NCI-H2171 treated with DMSO at 0.1 percent for 48 hours (cell line): ENCODE measurements around the gene CREBBP.

ENCODE experiments used
- DNase-seq: peaks from one replicate; lab custom pipeline; 2025; lab: John Stamatoyannopoulos, UW

The CREBBP gene

DNA sequence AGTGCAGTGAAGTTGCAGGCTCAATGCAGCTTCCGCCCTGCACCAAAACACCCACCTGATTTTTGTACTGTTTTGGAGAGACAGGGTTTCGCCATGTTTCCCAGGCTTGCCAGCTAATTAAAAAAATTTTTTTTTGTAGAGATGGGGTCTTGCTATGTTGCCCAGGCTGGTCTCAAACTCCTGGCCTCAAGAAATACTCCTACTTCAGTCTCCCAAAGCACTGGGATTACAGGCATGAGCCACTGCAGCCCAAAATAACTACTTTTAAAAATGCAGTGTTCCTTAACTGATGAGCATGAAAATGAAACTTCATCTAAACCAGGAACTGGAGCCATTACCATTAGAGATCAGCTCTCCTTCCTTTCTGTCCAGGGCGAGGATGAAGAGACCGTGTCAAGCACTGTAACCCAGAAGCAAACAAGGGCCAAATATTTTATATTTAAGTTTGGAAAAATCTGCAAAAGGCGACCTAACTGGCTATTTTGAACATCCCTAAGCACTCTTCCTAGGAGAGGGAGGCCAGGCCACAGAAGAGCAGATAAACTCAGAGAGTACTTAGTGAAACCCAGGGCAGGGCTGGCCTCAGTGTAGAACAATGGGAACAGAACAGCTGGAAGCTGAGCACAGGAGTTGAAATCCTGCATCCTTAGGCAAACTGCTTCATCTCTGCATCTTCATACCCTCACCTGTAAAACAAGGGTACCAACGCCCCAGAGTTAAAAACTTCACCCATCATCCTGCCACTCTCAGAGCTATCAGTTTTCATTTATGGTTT lies 24.0 kb downstream of the CREBBP start:
- DNase-seq, result no peak

DNA sequence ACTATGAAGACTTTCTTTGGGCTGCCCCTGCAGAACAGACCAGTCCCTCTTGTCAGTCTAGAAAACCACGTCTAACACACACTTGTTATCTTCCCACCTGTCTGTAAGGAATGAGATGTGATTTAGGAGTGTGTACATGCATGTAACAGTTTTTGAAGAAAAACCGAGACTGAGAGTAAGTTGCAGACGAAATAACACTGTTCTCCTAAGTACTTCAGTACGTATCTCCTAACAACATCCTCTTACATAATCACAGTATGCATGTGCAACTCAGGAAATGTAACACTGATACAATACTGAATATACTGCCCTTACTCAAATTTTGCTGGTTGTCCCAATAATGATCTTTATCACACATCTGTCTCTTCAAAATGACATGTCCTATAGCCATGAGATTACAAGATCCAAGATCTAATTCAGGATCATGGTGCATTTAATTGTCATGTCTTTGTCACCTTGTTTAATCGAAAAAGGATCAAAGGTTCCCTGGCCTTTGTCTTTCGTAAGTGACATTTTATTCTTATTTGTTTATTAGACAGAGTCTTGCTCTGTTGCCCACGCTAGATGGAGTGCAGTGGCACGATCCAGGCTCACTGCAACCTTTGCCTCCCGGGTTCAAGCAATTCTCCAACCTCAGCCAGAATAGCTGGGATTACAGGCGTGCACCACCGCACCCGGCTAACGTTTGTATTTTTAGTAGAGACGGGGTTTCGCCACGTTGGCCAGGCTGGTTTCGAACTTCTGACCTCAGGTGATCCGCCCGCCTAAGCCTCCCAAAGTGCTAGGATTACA lies 25.6 kb downstream of the CREBBP start:
- no peak for DNase-seq

- no peak for DNase-seq
Observed at GRCh38 chr16:3850544-3850899, 30.0 kb downstream of the CREBBP start.

GRCh38 chr16:3849751-3850543 lies 30.6 kb downstream of the CREBBP start:
- no peak for DNase-seq

DNA sequence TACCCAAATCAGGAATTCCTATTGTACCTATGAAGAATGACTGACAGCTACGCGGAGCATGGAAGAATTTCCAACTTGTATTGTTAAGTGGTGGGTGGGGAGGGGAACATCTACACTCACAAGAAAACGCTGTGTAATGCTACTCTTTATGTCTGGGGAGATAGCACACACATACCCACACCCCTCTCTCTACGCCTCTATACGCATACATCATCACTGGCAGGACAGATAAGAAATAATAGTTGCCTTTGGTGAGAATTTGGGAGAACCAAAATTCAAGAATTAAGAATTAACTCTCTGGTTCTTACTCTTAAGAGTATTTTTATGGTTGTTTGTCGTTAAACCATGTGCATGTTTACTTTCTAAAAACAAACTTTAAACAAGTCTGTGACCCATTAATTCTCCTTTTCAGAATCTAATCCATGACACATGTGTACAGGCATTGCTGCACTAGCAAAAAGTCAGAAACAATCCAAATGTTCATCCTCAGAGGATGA lies 33.9 kb downstream of the CREBBP start:
- DNase-seq, result no peak

- no peak for DNase-seq
Observed at GRCh38 chr16:3846087-3846486, 34.4 kb downstream of the CREBBP start.

DNA sequence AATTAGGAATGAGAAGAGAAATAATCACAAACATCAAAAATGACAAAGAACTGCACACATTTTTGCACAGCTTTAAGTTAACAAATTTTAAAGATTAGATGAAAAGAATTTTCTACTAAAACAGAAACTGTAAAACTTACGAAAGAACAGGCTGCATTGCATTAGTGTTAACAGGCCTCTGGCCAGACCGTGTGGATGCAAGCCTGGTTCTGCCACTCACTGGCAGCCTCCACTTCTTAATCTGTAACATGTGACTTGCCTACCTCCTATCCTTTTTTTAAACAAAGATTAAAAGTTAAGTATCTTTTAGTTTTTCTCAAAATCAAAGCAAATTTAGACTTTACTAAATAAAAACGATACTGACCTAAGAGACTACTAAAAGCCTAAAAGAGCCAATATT lies 37.5 kb downstream of the CREBBP start:
- no peak for DNase-seq

DNA sequence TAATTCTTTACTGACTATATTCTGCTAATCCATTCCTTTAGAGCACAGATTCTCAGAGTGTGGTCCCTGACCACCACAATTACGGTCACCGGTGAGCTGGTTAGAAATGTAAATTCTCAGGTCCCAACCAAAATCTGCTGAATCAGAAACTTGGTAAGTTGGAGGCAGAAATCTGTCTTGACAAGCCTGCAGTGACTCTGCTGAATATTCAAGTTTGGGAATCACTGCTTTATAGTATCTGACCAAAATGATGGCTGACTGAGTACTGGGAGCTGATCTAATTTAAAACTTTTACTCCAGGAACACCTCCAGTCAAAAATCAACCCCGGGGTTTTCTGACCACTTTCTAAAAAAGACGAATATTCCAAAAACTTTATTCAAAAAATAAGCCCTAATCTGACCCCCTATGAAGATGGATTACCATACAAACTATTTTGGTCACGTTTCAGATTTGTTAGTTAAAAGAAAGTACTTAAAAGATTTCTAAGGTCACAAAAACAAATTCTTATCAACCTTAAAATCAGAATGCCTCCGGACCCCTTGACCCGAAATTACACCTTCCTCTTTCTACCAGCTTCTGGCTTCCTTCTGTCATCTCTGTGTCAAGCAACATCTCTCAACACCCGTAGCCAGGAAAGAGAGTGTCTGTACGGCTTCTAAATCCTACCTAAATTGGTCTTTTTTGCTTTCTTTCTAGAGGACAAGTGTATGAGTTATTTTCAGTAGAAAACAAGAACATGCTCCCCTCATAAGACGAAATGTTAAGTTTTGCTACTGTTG lies 38.6 kb downstream of the CREBBP start:
- DNase-seq, result no peak

DNA sequence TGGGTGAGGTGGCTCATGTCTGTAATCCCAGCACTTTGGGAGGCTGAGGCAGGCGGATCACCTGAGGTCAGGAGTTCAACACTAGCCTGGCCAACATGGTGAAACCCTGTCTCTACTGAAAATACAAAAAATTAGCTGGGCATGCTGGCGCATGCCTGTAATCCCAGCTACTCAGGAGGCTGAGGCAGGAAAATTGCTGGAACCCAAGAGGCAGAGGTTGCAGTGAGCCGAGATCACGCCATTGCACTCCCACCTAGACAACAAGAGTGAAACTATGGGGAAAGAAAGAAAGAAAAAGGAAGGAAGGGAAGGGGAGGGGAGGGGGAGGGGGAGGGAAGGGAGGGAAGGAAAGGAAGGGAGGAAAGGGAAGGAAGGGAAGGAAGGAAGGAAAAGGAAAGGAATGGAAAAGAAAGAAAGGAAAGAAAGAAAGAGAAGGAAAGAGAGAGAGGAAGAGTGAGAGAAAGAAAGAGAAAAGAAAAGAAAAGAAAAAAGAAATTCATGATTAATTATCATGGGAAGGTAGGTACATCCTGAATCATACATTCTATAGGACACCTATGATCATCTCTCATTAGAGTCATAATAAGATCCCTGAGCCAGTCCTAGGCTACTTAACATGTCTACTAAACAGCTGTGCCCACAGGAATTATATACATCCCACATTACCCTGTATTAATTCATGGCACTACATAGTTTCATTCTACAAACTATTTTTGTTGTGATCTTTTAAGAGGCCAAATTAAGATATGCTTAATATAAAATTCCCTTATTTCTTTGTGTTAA lies 40.9 kb downstream of the CREBBP start:
- peak; percentile 14 for DNase-seq

DNA sequence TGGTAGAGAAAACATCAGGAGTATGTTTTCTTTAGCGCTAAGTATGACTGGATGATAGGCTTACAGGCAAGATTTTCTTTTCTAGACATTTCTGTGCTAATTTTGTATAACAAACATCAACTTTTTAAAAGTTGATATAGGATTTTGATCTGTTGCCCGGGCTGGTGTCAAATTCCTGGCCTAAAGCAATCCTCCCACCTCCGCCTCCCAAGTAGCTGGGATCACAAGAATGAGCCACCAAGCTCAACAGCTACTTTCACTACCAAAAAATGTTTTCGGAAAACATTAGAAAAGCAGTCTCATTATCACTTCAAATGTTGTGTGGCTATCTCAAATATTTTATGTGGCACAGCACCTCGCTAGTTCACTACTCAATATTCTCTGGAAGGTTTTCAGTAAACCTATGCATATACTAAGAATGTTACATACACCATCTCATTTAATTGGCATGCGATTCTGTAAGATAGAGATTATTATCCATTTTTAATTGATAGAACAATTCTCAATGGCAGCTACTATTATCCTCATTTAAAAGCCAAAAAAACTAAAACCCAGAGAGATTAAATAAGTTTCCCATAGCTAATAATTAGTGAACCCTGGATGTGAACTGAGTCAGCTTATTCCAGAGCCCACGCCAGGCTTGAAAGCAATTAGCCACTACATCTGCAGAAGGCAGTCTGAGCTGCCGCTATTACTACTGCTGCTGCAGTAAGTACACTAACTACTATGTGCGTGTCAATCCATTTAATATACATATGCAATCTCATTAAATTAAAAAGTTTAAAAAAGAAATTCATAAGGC lies 41.7 kb downstream of the CREBBP start:
- peak; percentile 30 for DNase-seq

GRCh38 chr16:3837851-3838586 lies 42.5 kb downstream of the CREBBP start:
- no peak for DNase-seq

- DNase-seq, result no peak
Observed at GRCh38 chr16:3836641-3837040, 43.9 kb downstream of the CREBBP start.

DNA sequence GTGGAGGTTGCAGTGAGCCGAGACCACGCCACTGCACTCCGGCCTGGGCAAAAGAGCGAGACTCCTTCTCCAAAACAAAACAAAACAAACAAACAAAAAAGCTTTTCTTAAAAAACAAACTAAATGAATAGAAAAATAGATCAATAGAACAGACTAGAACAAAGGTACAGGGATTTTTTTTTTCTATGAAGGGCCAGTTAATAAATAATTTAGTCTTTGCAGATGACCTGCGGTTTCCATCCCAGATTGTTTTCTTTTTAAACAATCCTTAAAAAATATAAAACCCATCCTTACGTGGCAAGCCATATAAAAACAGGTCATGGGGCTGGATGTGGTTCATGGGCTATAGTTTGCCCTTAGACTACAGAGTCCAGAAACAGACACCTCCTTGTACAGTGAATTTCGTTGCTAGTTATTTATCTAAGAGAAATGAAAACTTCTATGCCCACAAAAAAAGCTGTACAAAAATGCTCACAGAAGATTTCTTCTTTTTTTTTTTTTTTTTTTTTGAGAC lies 45.4 kb downstream of the CREBBP start:
- DNase-seq, result no peak

GRCh38 chr16:3832668-3833067 lies 47.8 kb downstream of the CREBBP start:
- no peak for DNase-seq

DNA sequence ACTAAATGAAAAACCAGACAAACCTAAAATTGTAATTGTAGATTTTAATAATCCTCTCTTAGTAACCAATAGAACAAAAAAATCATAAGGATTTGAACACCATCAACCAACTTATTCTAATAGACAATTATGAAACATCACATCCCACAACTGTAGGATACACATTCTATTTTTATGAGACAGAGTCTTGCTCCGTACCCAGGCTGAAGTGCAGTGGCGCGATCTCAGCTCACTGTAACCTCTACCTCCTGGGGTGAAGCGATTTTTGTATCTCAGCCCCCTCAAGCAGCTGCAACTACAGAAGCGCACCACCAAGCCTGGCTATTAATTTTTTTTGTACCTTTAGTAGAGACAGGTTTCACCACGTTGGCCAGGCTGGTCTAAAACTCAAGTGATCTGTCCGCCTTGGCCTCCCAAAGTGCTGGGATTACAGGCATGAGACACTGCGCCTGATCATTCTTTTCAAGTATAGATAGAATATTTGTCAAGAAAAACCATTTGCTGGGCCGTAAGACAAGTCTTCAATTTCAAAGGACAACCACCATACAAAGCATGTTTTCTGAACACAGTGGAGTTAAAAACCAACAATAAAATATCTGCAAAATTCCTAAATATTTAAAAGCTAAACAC lies 49.8 kb downstream of the CREBBP start:
- DNase-seq, result no peak

DNA sequence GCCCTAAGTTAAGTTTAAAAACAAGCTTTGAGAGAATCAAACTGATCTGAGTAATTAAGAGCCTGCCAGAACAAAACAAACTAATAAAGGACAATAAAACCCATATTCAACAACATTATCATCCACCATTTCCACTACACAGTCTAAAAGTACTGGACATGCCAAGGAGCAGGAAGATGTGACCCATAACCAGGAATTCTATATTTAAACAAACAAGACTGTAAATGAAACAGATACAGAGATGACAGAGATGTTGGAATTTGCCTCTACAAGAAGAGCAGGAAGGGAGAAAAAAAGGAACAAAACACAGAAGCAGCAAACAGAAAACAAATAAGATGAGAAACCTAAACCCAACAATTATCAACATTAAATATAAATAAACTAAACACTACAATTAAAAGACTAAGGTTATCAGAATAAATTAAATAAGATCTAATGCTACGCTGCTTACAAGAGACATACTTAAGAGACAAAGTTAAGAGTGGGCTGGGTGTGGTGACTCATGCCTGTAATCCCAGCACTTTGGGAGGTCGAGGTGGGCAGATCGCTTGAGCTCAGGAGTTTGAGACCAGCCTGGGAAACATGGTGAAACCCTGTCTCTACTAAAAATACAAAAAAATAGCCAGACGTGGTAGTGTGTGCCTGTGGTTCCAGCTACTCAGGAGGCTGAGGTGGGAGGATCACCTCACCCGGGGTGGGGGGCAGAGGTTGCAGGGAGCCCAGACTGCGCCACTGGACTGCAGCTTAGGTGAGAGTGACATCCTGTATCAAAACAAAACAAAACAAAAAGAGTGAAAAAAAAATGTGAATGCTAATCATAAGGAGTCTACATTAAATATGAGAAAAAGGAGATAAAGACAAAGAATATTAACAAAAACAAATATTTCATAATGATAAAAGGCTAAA lies 50.6 kb downstream of the CREBBP start:
- no peak for DNase-seq

- no peak for DNase-seq
Observed at GRCh38 chr16:3825940-3826339, 54.6 kb downstream of the CREBBP start.

GRCh38 chr16:3825103-3825502 lies 55.4 kb downstream of the CREBBP start:
- no peak for DNase-seq
